HepG2 (cell line): ENCODE results near the gene ACSM3. TPM values are rescaled to one million over a fixed set of nuclear protein-coding genes. Genes with fewer than 3 reads are reported as not detected.

Source experiments
- BHLHE40 ChIP-seq: IDR thresholded peaks from 2 replicates; pipeline ENCODE4 v1.6.1; 2011; ENCODE audit warnings: low read length, improper control_type of control experiment
- DZIP1 ChIP-seq: sonication (generic); formaldehyde crosslinking; IDR thresholded peaks from 2 replicates; pipeline ENCODE4 v1.5.0; 2020; ENCODE audit warnings: mild to moderate bottlenecking, missing genetic modification reagents
- ESRRA ChIP-seq: sonication (generic); formaldehyde crosslinking; IDR thresholded peaks from 2 replicates; pipeline ENCODE4 v1.5.1; 2020; ENCODE audit warnings: mild to moderate bottlenecking, low read depth, missing genetic modification reagents
- ETV6 ChIP-seq: sonication (generic); formaldehyde crosslinking; conservative IDR thresholded peaks from 2 replicates; pipeline ENCODE4 v1.4.0; 2020; ENCODE audit warnings: missing genetic modification reagents
- HIC2 ChIP-seq: sonication (generic); formaldehyde crosslinking; IDR thresholded peaks from 2 replicates; pipeline ENCODE4 v1.9.0; 2022; ENCODE audit warnings: low read depth, missing genetic modification reagents
- HMGA1 ChIP-seq: sonication (generic); formaldehyde crosslinking; conservative IDR thresholded peaks from 2 replicates; pipeline ENCODE4 v1.4.0; 2020; ENCODE audit warnings: missing genetic modification reagents
- NFAT5 ChIP-seq: sonication (generic); formaldehyde crosslinking; IDR thresholded peaks from 2 replicates; pipeline ENCODE4 v1.4.0; 2020; ENCODE audit warnings: missing genetic modification reagents
- POLR2AphosphoS5 ChIP-seq: IDR thresholded peaks from 2 replicates; pipeline ENCODE4 v1.6.1; 2012; ENCODE audit warnings: low read depth, low read length
- ZBTB49 ChIP-seq: sonication (generic); formaldehyde crosslinking; IDR thresholded peaks from 2 replicates; pipeline ENCODE4 v1.4.0; 2020; ENCODE audit warnings: missing genetic modification reagents, borderline replicate concordance
- ZFP82 ChIP-seq: sonication (generic); formaldehyde crosslinking; IDR thresholded peaks from 2 replicates; pipeline ENCODE4 v1.5.1; 2020; ENCODE audit warnings: mild to moderate bottlenecking, missing genetic modification reagents, borderline replicate concordance
- ZNF337 ChIP-seq: sonication (generic); formaldehyde crosslinking; IDR thresholded peaks from 2 replicates; pipeline ENCODE4 v1.5.1; 2020; ENCODE audit warnings: missing genetic modification reagents, low read depth, mild to moderate bottlenecking, borderline replicate concordance
- ZSCAN30 ChIP-seq: sonication (generic); formaldehyde crosslinking; IDR thresholded peaks from 2 replicates; pipeline ENCODE4 v1.5.0; 2020; ENCODE audit warnings: mild to moderate bottlenecking, missing genetic modification reagents
- polyA plus RNA-seq, 8 experiments: library from polyadenylated mRNA; depleted of rRNA in 3 of 8; stranded (reverse) in 7 of 8; unstranded in 1 of 8; fragments of >200 nt; fragmentation: Illumina TruSeq in 4 of 8; extraction: Trizol in 4 of 8; gene quantifications; 2 replicates each; pipeline versions ENCODE4 v1.2.1 to v1.2.3, GENCODE V29; 2011 to 2016; ENCODE audit warnings: low read depth in 4 of 8, missing spikeins in 1 of 8, mixed read lengths in 1 of 8; ENCODE audit not compliant: insufficient read depth in 1 of 8
- total RNA-seq, 5 experiments: library from RNA; depleted of rRNA; stranded (reverse); fragments of >200 nt; fragmentation: Illumina TruSeq; extraction: Trizol; gene quantifications; 2 replicates each; pipeline ENCODE4 v1.2.3, GENCODE V29; 2016; ENCODE audit warnings: low read depth in 1 of 5
- TF ChIP-seq, protein P1 (sequence below): sonication (generic); formaldehyde crosslinking; IDR thresholded peaks from 2 replicates; pipeline ENCODE4 v1.8.0; 2022; ENCODE audit warnings: missing genetic modification reagents, mild to moderate bottlenecking, moderate library complexity, borderline replicate concordance

The ACSM3 gene
- total and polyA plus RNA-seq, 2 of the 13 experiments (the other 11 are each of a cell fraction or from before 2014, with no cell fraction given), result 74.0 to 108 TPM

DNA sequence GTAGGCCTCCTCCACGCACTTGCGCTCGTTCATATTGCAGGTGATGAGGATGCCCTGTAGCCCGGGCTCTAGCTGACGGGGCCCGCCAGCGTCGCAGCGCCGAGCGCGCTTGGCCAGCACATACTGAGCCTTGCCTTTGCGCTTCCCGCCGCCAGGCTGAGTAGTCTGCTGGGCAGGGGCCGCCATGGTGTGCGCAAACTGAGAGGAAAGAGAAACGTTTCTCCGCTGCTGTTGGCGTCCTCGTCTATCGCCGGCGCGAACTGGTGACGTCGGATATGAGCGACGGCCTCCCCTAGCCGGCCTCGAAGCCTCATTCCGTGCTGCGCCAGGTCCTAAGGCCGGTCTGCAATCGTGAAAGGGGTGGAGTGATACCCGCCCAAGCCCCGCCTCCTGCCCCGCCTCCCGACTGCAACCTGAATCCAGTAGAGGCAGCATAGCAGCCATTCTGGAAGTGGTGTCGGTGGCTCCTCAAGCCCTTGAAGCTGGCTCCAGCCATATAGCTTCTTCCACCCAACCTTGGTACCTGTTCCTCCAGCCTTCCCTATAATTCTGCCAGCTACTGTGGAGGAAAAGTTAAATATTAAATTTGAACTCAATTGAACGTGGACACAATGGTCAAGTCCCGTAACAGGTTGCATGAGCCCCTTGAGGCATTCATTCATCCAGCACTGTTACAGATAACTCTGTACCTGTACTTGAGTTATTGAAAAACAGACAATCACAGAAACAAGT, 22.1 kb upstream of the ACSM3 start, which contains the start of gene THUMPD1 (continued):
- TF ChIP-seq NFAT5 (CRISPR knock-in tag) (peak; percentile 77; the same call in 1 of the 2 replicates), ZFP82 (CRISPR knock-in tag) (no peak), ESRRA (peak; percentile 62; the same call in 1 of the 2 replicates), DZIP1 (CRISPR knock-in tag) (peak; percentile 69; the same call in 1 of the 2 replicates), BHLHE40 (peak; percentile 76), ZBTB49 (peak; percentile 90; the same call in 1 of the 2 replicates), HMGA1 (CRISPR knock-in tag) (no peak), ZNF337 (CRISPR knock-in tag) (0 out of 2 replicates have a peak, but pooled peaks have one; percentile 47), HIC2 (CRISPR knock-in tag) (no peak; the same call in 1 of the 2 replicates), ZSCAN30 (CRISPR knock-in tag) (no peak), ETV6 (CRISPR knock-in tag) (peak; percentile 94), POLR2AphosphoS5 (peak; percentile 94)
- TF ChIP-seq, protein P1, sequence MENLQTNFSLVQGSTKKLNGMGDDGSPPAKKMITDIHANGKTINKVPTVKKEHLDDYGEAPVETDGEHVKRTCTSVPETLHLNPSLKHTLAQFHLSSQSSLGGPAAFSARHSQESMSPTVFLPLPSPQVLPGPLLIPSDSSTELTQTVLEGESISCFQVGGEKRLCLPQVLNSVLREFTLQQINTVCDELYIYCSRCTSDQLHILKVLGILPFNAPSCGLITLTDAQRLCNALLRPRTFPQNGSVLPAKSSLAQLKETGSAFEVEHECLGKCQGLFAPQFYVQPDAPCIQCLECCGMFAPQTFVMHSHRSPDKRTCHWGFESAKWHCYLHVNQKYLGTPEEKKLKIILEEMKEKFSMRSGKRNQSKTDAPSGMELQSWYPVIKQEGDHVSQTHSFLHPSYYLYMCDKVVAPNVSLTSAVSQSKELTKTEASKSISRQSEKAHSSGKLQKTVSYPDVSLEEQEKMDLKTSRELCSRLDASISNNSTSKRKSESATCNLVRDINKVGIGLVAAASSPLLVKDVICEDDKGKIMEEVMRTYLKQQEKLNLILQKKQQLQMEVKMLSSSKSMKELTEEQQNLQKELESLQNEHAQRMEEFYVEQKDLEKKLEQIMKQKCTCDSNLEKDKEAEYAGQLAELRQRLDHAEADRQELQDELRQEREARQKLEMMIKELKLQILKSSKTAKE (CRISPR knock-in tag), result no peak
